Measurements from ENCODE around the gene PPM1H.
A peak's percentile ranks its signal among the peaks of the same experiment; 100 is the strongest.

Gene PPM1H

DNA sequence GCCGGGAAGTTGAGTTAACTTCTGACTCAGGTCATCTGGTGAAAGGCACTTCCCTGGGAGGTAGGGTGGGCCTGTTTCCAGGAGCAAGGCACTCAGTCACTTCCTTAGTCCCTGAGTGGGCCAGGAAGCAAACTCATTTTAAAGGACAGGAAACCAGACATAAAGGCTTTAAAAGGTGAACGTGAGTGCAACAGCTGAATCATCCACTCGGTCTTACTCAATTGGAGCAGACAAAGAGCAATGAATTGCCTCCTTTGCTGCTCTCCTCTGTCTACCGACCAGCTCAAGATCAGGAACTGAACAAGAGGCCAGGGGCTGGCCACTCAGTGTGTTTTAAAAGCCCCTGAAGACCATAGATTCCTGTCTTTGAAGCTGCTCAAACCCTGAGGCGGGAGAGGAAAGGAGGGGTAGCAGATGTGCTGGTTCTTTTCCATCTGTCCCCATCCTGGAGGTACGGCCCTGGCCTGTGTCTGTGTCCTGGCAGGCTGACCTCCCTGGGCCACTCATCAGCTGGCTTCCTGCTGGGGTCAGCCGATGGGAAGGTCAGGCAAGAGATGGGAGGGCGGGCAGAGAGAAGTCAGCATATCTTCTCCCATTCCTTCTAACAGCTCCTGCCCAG is 148.9 kb downstream of the PPM1H start:
- no peak for TF ChIP-seq CTCF (IDR thresholded peaks at IDR 0.05; ENCODE audit: low read depth, low read length, missing control alignments)
- peak; percentile 81 for DNase-seq (ENCODE audit: extremely low read depth, low read depth)
- H3K4me3 ChIP-seq (replicated peaks; ENCODE audit: low read depth, low read length): no peak overlapping the region

DNA sequence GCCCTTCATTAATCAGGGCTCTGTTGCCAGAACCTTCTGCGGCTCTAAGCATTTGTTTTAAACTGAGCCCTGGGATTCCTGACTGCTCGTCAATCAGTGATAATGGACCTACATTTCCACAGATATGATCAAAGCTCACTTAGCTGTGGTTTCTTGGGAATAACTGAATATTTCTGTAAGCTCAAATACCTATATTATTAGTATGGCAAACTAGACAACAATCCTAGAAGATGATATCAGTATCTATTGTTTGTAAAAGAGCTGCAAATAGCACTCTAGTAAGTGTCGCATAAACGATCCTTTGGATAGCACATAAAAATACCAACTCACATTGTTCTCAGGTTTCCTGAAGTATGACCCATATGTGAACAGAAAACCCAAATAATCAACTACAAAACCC is 150.4 kb downstream of the PPM1H start:
- no peak overlapping the region for H3K4me3 ChIP-seq (replicated peaks; ENCODE audit: low read depth, low read length)
- TF ChIP-seq CTCF (IDR thresholded peaks at IDR 0.05; ENCODE audit: low read depth, low read length, missing control alignments): no peak
- no peak for DNase-seq (ENCODE audit: extremely low read depth, low read depth)

- no peak overlapping the region for H3K4me3 ChIP-seq (replicated peaks; ENCODE audit: low read depth, low read length)
- DNase-seq (ENCODE audit: extremely low read depth, low read depth): no peak
- no peak for TF ChIP-seq CTCF (IDR thresholded peaks at IDR 0.05; ENCODE audit: low read depth, low read length, missing control alignments)
Observed at GRCh38 chr12:62783881-62784280, 151.1 kb downstream of the PPM1H start.

- no peak for TF ChIP-seq CTCF (IDR thresholded peaks at IDR 0.05; ENCODE audit: low read depth, low read length, missing control alignments)
- no peak overlapping the region for H3K4me3 ChIP-seq (replicated peaks; ENCODE audit: low read depth, low read length)
- no peak for DNase-seq (ENCODE audit: extremely low read depth, low read depth)
Observed at GRCh38 chr12:62781136-62781880, 153.6 kb downstream of the PPM1H start.

GRCh38 chr12:62779488-62779887 is 155.5 kb downstream of the PPM1H start:
- no peak for DNase-seq (ENCODE audit: extremely low read depth, low read depth)
- TF ChIP-seq CTCF (IDR thresholded peaks at IDR 0.05; ENCODE audit: low read depth, low read length, missing control alignments): no peak
- no peak overlapping the region for H3K4me3 ChIP-seq (replicated peaks; ENCODE audit: low read depth, low read length)

DNA sequence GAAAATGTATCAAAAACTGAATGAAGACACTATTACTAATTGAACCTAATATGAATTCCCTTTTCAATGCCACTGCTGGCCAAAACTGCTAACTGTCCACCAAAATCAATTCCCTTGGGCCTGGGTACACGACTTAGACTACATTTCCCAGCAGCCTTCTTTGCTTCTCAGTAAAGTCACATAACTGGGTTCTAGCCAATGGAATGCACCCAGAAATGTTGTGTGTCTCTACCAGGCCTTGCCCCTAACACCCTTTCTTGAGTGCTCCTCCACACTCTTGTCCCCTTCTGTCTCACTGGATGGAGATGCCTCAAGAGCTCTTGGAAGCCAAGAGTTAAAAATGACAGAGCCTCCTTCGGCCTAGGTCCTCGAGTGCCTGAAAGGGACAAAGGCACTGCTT is 156.8 kb downstream of the PPM1H start:
- no peak overlapping the region for H3K4me3 ChIP-seq (replicated peaks; ENCODE audit: low read depth, low read length)
- no peak for DNase-seq (ENCODE audit: extremely low read depth, low read depth)
- no peak for TF ChIP-seq CTCF (IDR thresholded peaks at IDR 0.05; ENCODE audit: low read depth, low read length, missing control alignments)

All from HFF-Myc (cell line).